Stimulated activated naive CD4-positive, alpha-beta T cell (primary cell): ENCODE results near the gene ABCF1.

ENCODE experiments used
- DNase-seq, 6 experiments: peaks; one replicate each; lab custom pipeline; 2025; lab: John Stamatoyannopoulos, UW

ABCF1 gene

GRCh38 chr6:30557683-30557981 lies 13.6 kb upstream of the ABCF1 start:
- no peak for DNase-seq

- DNase-seq = no peak
These were observed 10.3 kb upstream of the ABCF1 start for GRCh38 chr6:30560930-30561329.

GRCh38 chr6:30562470-30563425 lies 8.5 kb upstream of the ABCF1 start:
- DNase-seq = no peak

- no peak for DNase-seq
These were observed 7.1 kb upstream of the ABCF1 start for GRCh38 chr6:30564114-30564513.

- no peak for DNase-seq
These were observed 5.5 kb upstream of the ABCF1 start for GRCh38 chr6:30565772-30566171.

- DNase-seq = no peak
These were observed 3.0 kb upstream of the ABCF1 start for GRCh38 chr6:30568245-30568644.

GRCh38 chr6:30570263-30570662 lies 979 bp upstream of the ABCF1 start:
- no peak for DNase-seq

GRCh38 chr6:30570740-30571074 lies 535 bp upstream of the ABCF1 start:
- DNase-seq = no peak

GRCh38 chr6:30571762-30572082 lies 480 bp downstream of the ABCF1 start:
- DNase-seq = no peak

- no peak for DNase-seq
These were observed 906 bp downstream of the ABCF1 start for GRCh38 chr6:30572148-30572547.

GRCh38 chr6:30573113-30573512 lies 1.9 kb downstream of the ABCF1 start:
- no peak for DNase-seq

- DNase-seq = no peak
These were observed 6.8 kb downstream of the ABCF1 start for GRCh38 chr6:30578051-30578450.

- no peak for DNase-seq
These were observed 12.7 kb downstream of the ABCF1 start for GRCh38 chr6:30583921-30584320.

- no peak for DNase-seq
These were observed 18.6 kb downstream of the ABCF1 start for GRCh38 chr6:30589754-30590358.

GRCh38 chr6:30590509-30590908 lies 19.3 kb downstream of the ABCF1 start:
- no peak for DNase-seq

GRCh38 chr6:30591008-30591407 lies 19.8 kb downstream of the ABCF1 start:
- no peak for DNase-seq

- no peak for DNase-seq
These were observed 21.0 kb downstream of the ABCF1 start for GRCh38 chr6:30592287-30592686.

- DNase-seq = peak; percentile 47 to 85 (median 65)
These were observed 26.3 kb downstream of the ABCF1 start for GRCh38 chr6:30597315-30598144.

GRCh38 chr6:30598912-30599624 lies 27.8 kb downstream of the ABCF1 start:
- DNase-seq = no peak

GRCh38 chr6:30599625-30600324 lies 28.5 kb downstream of the ABCF1 start:
- no peak for DNase-seq

GRCh38 chr6:30600451-30600961 lies 29.3 kb downstream of the ABCF1 start:
- DNase-seq = no peak

GRCh38 chr6:30601436-30601814 lies 30.2 kb downstream of the ABCF1 start:
- DNase-seq = no peak
